H9 (cell line): ENCODE results near the gene ERCC6L. TPM values are rescaled to one million over a fixed set of nuclear protein-coding genes. Genes with fewer than 3 reads are reported as not detected.

Source experiments
- DNase-seq: peaks from one replicate; pipeline ENCODE4 v3.0.0-alpha.2; 2017
- H2AFZ ChIP-seq: one replicate; pipeline ENCODE4 v1.6.1; 2013; ENCODE audit warnings: mild to moderate bottlenecking, low read length, control low read depth, moderate library complexity
- H2AK5ac ChIP-seq: 2 replicates; pipeline ENCODE4 v1.6.1; 2013; ENCODE audit warnings: low read length, control low read depth, mixed read lengths; ENCODE audit not compliant: insufficient read length
- H2BK120ac ChIP-seq: one replicate; pipeline ENCODE4 v1.6.1; 2013; ENCODE audit warnings: low read depth, mild to moderate bottlenecking, low read length, control low read depth, inconsistent platforms; ENCODE audit not compliant: poor library complexity, severe bottlenecking
- H2BK12ac ChIP-seq: 2 replicates; pipeline ENCODE4 v1.6.1; 2013; ENCODE audit warnings: low read length, control low read depth, mixed read lengths, low read depth; ENCODE audit not compliant: insufficient read length
- H2BK15ac ChIP-seq: 2 replicates; pipeline ENCODE4 v1.6.1; 2013; ENCODE audit warnings: low read depth, low read length, control low read depth
- H2BK20ac ChIP-seq: one replicate; pipeline ENCODE4 v1.6.1; 2013; ENCODE audit warnings: low read depth, mild to moderate bottlenecking, low read length, control low read depth, inconsistent platforms; ENCODE audit not compliant: poor library complexity, severe bottlenecking
- H2BK5ac ChIP-seq: 2 replicates; pipeline ENCODE4 v1.6.1; 2013; ENCODE audit warnings: low read length, control low read depth, mixed read lengths; ENCODE audit not compliant: insufficient read length
- H3K14ac ChIP-seq: 2 replicates; pipeline ENCODE4 v1.6.1; 2013; ENCODE audit warnings: low read length, control low read depth; ENCODE audit not compliant: insufficient read depth
- H3K18ac ChIP-seq: 2 replicates; pipeline ENCODE4 v1.6.1; 2013; ENCODE audit warnings: low read depth, mild to moderate bottlenecking, mixed read lengths, low read length, control low read depth; ENCODE audit not compliant: insufficient read length
- H3K23ac ChIP-seq: 2 replicates; pipeline ENCODE4 v1.6.1; 2013; ENCODE audit warnings: low read length, control low read depth, mixed read lengths, low read depth; ENCODE audit not compliant: insufficient read length
- H3K23me2 ChIP-seq: 2 replicates; pipeline ENCODE4 v1.6.1; 2013; ENCODE audit warnings: low read depth, mild to moderate bottlenecking, mixed read lengths, low read length, control low read depth; ENCODE audit not compliant: insufficient read length, poor library complexity, severe bottlenecking
- H3K27ac ChIP-seq: 2 replicates; pipeline ENCODE4 v1.5.1; 2013; ENCODE audit warnings: low read length, control low read depth, mixed read lengths, low read depth; ENCODE audit not compliant: insufficient read length
- H3K27me3 ChIP-seq: 2 replicates; pipeline ENCODE4 v1.6.1; 2013; ENCODE audit warnings: low read length, control low read depth, inconsistent platforms; ENCODE audit not compliant: insufficient read depth
- H3K4ac ChIP-seq: 2 replicates; pipeline ENCODE4 v1.6.1; 2013; ENCODE audit warnings: low read depth, mild to moderate bottlenecking, control low read depth, inconsistent platforms, low read length, moderate library complexity
- H3K4me1 ChIP-seq: 2 replicates; pipeline ENCODE4 v1.6.1; 2013; ENCODE audit warnings: low read length, control low read depth, inconsistent platforms; ENCODE audit not compliant: insufficient read depth
- H3K4me2 ChIP-seq: 2 replicates; pipeline ENCODE4 v1.6.1; 2013; ENCODE audit warnings: low read length, control low read depth, mixed read lengths; ENCODE audit not compliant: insufficient read length, insufficient read depth
- H3K56ac ChIP-seq: 2 replicates; pipeline ENCODE4 v1.6.1; 2013; ENCODE audit warnings: low read depth, mild to moderate bottlenecking, mixed read lengths, low read length, control low read depth; ENCODE audit not compliant: insufficient read length
- H3K79me1 ChIP-seq: 2 replicates; pipeline ENCODE4 v1.6.1; 2013; ENCODE audit warnings: low read depth, mild to moderate bottlenecking, moderate library complexity, low read length, control low read depth, inconsistent platforms; ENCODE audit not compliant: insufficient read depth, poor library complexity, severe bottlenecking
- H3K79me2 ChIP-seq: 2 replicates; pipeline ENCODE4 v1.6.1; 2013; ENCODE audit warnings: low read length, control low read depth, inconsistent platforms; ENCODE audit not compliant: insufficient read depth
- H3K9ac ChIP-seq: 2 replicates; pipeline ENCODE4 v1.6.1; 2013; ENCODE audit warnings: low read length, control low read depth, mixed read lengths; ENCODE audit not compliant: insufficient read length; ENCODE audit errors: extremely low read depth
- H3K9me3 ChIP-seq: one replicate; pipeline ENCODE4 v1.6.1; 2013; ENCODE audit warnings: low read depth, low read length, inconsistent platforms; ENCODE audit not compliant: control insufficient read depth
- H3T11ph ChIP-seq: one replicate; pipeline ENCODE4 v1.6.1; 2013; ENCODE audit warnings: mild to moderate bottlenecking, low read length, control low read depth, inconsistent platforms
- H4K20me1 ChIP-seq: one replicate; pipeline ENCODE4 v1.6.1; 2013; ENCODE audit not compliant: control insufficient read depth, insufficient read length, insufficient read depth
- H4K5ac ChIP-seq: 2 replicates; pipeline ENCODE4 v1.6.1; 2013; ENCODE audit warnings: low read depth, mild to moderate bottlenecking, mixed read lengths, low read length, control low read depth; ENCODE audit not compliant: insufficient read length
- H4K8ac ChIP-seq: replicated peaks from 2 replicates; pipeline ENCODE4 v1.6.1; 2013; ENCODE audit warnings: low read length, control low read depth, mixed read lengths, low read depth; ENCODE audit not compliant: insufficient read length
- H4K91ac ChIP-seq: 2 replicates; pipeline ENCODE4 v1.6.1; 2013; ENCODE audit warnings: low read depth, mild to moderate bottlenecking, moderate library complexity, mixed read lengths, low read length, control low read depth; ENCODE audit not compliant: insufficient read length
- H3K27ac Mint-ChIP-seq, 3 experiments: 2 replicates in 2 of 3; 3 replicates in 1 of 3; pipeline ENCODE4 v1.8.0; 2020 to 2021; ENCODE audit warnings: mixed read lengths in 3 of 3, mild to moderate bottlenecking in 1 of 3, moderate library complexity in 1 of 3
- H3K27me3 Mint-ChIP-seq: 2 replicates; pipeline ENCODE4 v1.8.0; 2021; ENCODE audit warnings: low read depth, mild to moderate bottlenecking, moderate library complexity, mixed read lengths
- H3K36me3 Mint-ChIP-seq, 3 experiments: 2 replicates in 2 of 3; 3 replicates in 1 of 3; pipeline ENCODE4 v1.8.0; 2020 to 2021; ENCODE audit warnings: low read depth in 3 of 3, mixed read lengths in 3 of 3; ENCODE audit not compliant: insufficient read depth in 1 of 3
- H3K4me1 Mint-ChIP-seq, 2 experiments: 2 replicates each; pipeline ENCODE4 v1.8.0; 2020; ENCODE audit warnings: mixed read lengths in 2 of 2
- H3K4me3 Mint-ChIP-seq, 2 experiments: 2 replicates in 1 of 2; 3 replicates in 1 of 2; pipeline ENCODE4 v1.8.0; 2020 to 2021; ENCODE audit warnings: mild to moderate bottlenecking in 2 of 2, mixed read lengths in 2 of 2, moderate library complexity in 1 of 2
- H3K9me3 Mint-ChIP-seq, 2 experiments: 2 replicates in 1 of 2; 3 replicates in 1 of 2; pipeline ENCODE4 v1.8.0; 2020; ENCODE audit warnings: mild to moderate bottlenecking in 2 of 2, mixed read lengths in 2 of 2, moderate library complexity in 1 of 2
- CTCF ChIP-seq: fragments of 200-600 bp; sonication (generic); conservative IDR thresholded peaks from 3 replicates; pipeline ENCODE4 v1.8.0; 2021; ENCODE audit warnings: antibody characterized with exemption, mild to moderate bottlenecking
- WGBS: extraction: QIAGEN DNeasy Blood & Tissue Kit; methylation state at CpG from one replicate; pipeline ENCODE4 v1.1.7; 2013; ENCODE audit warnings: missing lambda C conversion rate, low lambda C conversion rate, mixed read lengths; ENCODE audit not compliant: insufficient read length; ENCODE audit errors: extremely low coverage; 5-methylcytosine and 5-hydroxymethylcytosine counted together
- total RNA-seq: library from RNA; stranded (reverse); gene quantifications from 2 replicates; pipeline ENCODE4 v1.2.1, GENCODE V29; 2021

The ERCC6L gene
- total RNA-seq, 1 experiment from 2014 or later, result 18.1 TPM

GRCh38 chrX:72159769-72160168 lies 79.1 kb downstream of the ERCC6L start:
- peaks cover 10 to 24% (median 11%) of the 10 kb centered on the region in 3 experiments; a peak in 5 of 7 replicates for H3K36me3 Mint-ChIP-seq
- no peak for DNase-seq
- Histone ChIP-seq H3T11ph (no peak overlapping the region), H2AFZ (no peak overlapping the region), H3K9me3 (peaks cover 47% of the 10 kb centered on the region), H3K27ac (no peak overlapping the region), H2AK5ac (no peak overlapping the region), H3K4me1 (no peaks in the 10 kb centered on the region), H3K4me2 (no peak overlapping the region), H3K4ac (no peak overlapping the region), H4K8ac (no peak overlapping the region), H3K23me2 (no peaks in the 10 kb centered on the region), H2BK5ac (no peak overlapping the region), H3K79me2 (no peaks in the 10 kb centered on the region), H3K27me3 (no peaks in the 10 kb centered on the region), H2BK120ac (no peak overlapping the region), H3K56ac (no peak overlapping the region), H3K23ac (no peak overlapping the region), H3K14ac (no peak overlapping the region), H4K5ac (no peak overlapping the region), H4K91ac (no peak overlapping the region), H2BK15ac (no peak overlapping the region), H2BK20ac (no peak overlapping the region), H3K79me1 (no peaks in the 10 kb centered on the region), H2BK12ac (no peak overlapping the region), H3K18ac (no peak overlapping the region), H3K9ac (no peak overlapping the region), H4K20me1 (no peaks in the 10 kb centered on the region)
- WGBS, result no CpG with 5 or more reads among the region's 10 CpGs
- H3K4me1 Mint-ChIP-seq, result no peaks in the 10 kb centered on the region
- peaks cover 74 to 81% of the 10 kb centered on the region in 2 experiments for H3K9me3 Mint-ChIP-seq
- no peak overlapping the region for H3K27ac Mint-ChIP-seq
- H3K4me3 Mint-ChIP-seq, result no peak overlapping the region
- peaks cover 19% of the 10 kb centered on the region for H3K27me3 Mint-ChIP-seq
- no peak for TF ChIP-seq CTCF
